HG03521 (cell line): ENCODE data around the gene COQ10A.

Source experiments
- ATAC-seq: cut with Tn5 transposase; IDR thresholded peaks from one replicate; pipeline ENCODE4 v1.9.1; 2021; ENCODE audit warnings: mild to moderate bottlenecking, moderate library complexity; ENCODE audit not compliant: unreplicated experiment

The COQ10A gene

DNA sequence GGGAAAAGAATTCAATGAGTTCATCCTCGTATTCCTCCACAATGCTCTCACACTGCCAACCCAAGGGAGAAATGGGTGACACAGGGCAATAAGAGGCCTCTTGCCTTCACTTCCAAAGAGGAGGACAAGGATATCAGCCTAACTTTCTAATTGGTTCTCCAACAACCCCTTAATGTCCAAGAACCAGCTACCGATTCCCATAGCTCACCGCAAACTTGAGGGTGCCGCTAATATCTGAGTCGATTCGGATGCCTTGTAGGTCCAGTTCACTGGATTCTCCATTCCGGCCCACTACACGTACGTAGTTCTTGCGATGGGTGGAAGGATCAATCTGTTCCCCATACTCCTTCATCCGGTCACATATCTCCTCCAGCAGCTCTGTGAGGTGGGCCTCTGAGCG, 44.3 kb downstream of the COQ10A start:
- ATAC-seq = no peak

DNA sequence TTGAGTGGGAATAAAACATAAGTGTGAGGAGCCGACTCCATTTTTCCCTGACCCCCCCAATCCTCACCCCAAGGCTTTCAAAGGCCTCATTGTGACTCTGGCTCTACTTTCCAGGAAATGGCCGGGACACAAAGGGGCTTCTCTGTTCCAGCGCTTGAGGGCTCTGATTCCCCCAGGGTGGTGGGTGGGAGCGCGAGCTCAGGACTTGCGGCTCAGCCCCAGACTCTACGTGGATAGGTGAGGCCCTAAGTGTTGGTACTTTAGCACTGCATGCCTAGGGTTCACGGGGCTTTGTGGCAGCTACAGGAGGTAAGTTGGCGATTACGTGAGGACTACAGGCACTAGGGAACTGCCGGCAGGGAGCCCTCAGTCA, 48.5 kb downstream of the COQ10A start:
- ATAC-seq = no peak

DNA sequence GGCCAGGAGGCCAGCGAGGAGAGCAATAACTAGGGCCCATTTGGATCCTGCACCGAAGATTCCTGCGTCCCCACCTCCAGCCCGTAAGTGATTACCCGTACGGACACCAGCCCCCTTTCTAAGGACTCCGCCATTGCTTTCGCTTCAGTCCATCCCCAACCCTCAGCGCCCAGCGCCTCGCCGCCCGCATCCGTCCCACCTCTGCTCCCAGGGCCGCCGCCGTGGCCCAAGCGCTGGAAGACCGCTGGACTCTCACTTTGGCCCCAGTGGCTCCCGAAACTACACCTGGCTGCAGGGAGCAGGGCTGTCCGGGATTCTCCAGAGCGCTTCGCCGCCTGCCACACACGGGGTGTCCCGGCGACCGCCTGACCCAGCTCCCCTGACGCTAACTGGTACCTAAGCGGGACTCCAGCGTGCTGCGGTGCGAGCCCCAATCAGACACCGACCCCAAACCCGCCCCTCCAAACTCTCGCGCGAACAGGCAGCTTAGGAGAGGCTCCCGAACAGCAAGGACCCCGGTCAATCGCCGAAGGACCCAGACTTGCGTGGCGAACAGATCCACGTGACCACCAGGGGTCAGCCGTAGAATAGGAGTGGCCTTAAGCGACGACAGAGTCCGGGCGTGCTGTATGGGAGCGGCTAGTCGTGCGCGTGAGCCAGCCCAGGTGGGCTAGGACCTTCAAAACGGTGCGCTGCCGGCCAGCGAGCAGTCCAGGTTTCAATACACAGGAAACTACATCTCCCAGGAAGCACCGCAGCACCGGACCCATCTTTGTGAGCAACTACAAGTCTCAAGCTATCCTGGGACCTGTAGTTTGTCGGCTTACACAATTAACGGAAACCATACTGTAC, 49.1 kb downstream of the COQ10A start, which contains the start of gene CNPY2:
CNPY2 (minus strand) TSS at position 367 of the 852 bp plus-strand sequence. CDS start 771 bp downstream, outside the sequence.
- peak; percentile 87 for ATAC-seq

DNA sequence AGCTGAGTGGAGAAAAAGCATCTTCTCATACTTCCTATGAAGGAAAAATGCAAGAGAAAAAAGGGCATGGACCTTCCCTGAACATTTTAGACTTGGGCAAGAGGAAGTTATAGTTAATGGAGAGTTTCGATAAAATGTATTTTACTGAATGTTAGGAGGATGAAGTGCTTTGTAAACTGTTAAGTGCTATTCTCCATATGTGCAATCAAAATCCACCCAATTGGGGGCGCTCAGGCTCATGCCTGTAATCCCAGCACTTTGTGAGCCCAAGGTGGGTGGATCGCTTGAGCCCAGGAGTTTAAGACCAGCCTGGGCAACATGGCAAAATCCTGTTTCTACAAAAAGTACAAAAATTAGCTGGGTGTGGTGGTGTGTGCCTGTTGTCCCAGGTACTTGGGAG, 50.9 kb downstream of the COQ10A start:
- ATAC-seq = no peak
